Osteoblast (primary cell): Measurements from ENCODE around the gene SPRTN. TPM values are rescaled to one million over a fixed set of nuclear protein-coding genes. Genes with fewer than 3 reads are reported as not detected.
A peak's percentile ranks its signal among the peaks of the same experiment; 100 is the strongest.

ENCODE experiments used
- DNase-seq: peaks from one replicate; pipeline ENCODE4 v3.0.0; 2011; ENCODE audit warnings: low spot score, mixed read lengths; ENCODE audit not compliant: insufficient read length; ENCODE audit errors: missing footprints
- H2AFZ ChIP-seq: 2 replicates; pipeline ENCODE4 v1.6.0; 2011; ENCODE audit warnings: mild to moderate bottlenecking, low read length
- H3K27ac ChIP-seq: 2 replicates; pipeline ENCODE4 v1.5.1; 2011; ENCODE audit warnings: mild to moderate bottlenecking, low read depth, low read length, moderate library complexity
- H3K27me3 ChIP-seq: 2 replicates; pipeline ENCODE4 v1.6.0; 2012; ENCODE audit warnings: mild to moderate bottlenecking, control low read depth, inconsistent platforms, low read length, moderate library complexity; ENCODE audit not compliant: insufficient read depth
- H3K36me3 ChIP-seq: 2 replicates; pipeline ENCODE4 v1.5.1; 2011; ENCODE audit warnings: mild to moderate bottlenecking, low read length, control low read depth, moderate library complexity; ENCODE audit not compliant: insufficient read depth
- H3K4me1 ChIP-seq: 2 replicates; pipeline ENCODE4 v1.5.1; 2011; ENCODE audit warnings: mild to moderate bottlenecking, low read length, control low read depth, moderate library complexity; ENCODE audit not compliant: insufficient read depth
- H3K4me2 ChIP-seq: 2 replicates; pipeline ENCODE4 v1.6.0; 2011; ENCODE audit warnings: mild to moderate bottlenecking, low read length; ENCODE audit not compliant: insufficient read depth
- H3K4me3 ChIP-seq: fragments of 200-600 bp; sonication (generic); 3 replicates; pipeline ENCODE4 v1.5.1; 2012; ENCODE audit warnings: mild to moderate bottlenecking, low read length, inconsistent platforms; ENCODE audit not compliant: insufficient read depth
- H3K79me2 ChIP-seq: 2 replicates; pipeline ENCODE4 v1.6.0; 2012; ENCODE audit warnings: mild to moderate bottlenecking, low read length, control low read depth, inconsistent platforms; ENCODE audit not compliant: insufficient read depth
- H3K9me3 ChIP-seq: 2 replicates; pipeline ENCODE4 v1.5.1; 2011; ENCODE audit warnings: low read depth, low read length, control low read depth
- H4K20me1 ChIP-seq: 2 replicates; pipeline ENCODE4 v1.6.0; 2012; ENCODE audit warnings: mild to moderate bottlenecking, low read length, control low read depth; ENCODE audit not compliant: insufficient read depth
- total RNA-seq: library from RNA; depleted of rRNA; stranded (reverse); fragments of >200 nt; gene quantifications from 2 replicates; pipeline ENCODE4 v1.2.3, GENCODE V29; 2012
- TF ChIP-seq, protein P1 (sequence below): IDR thresholded peaks from 2 replicates; pipeline ENCODE4 v1.5.1; 2011; ENCODE audit warnings: mild to moderate bottlenecking, low read depth, low read length, moderate library complexity; ENCODE audit errors: extremely low read depth

Gene SPRTN
- total RNA-seq, 1 donor, result 17.0 TPM

DNA sequence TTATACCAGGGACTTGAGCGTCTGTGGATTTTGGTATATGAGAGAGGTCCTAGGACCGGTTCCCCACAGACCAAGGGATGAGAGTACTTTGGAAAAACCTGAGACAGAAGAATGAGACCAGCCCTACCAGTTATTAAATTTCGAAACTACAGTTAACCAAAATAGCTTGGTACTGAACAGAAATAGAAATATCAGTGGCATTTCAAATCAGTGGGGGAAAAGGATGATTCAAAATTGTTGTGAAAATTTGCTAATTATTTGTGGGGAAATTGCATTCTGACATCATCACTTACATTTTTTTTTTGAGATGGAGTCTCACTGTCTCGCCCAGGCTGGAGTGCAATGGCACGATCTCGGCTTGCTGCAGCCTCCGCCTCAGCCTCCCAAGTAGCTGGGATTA, 8.6 kb upstream of the SPRTN start:
- Histone ChIP-seq H2AFZ (no peak overlapping the region), H3K9me3 (no peaks in the 10 kb centered on the region), H3K4me1 (peaks cover 8% of the 10 kb centered on the region), H3K27me3 (no peaks in the 10 kb centered on the region), H3K4me3 (no peak overlapping the region), H4K20me1 (peaks cover 21% of the 10 kb centered on the region), H3K27ac (no peak overlapping the region), H3K36me3 (no peaks in the 10 kb centered on the region), H3K79me2 (peaks cover 19% of the 10 kb centered on the region), H3K4me2 (no peak overlapping the region)
- TF ChIP-seq, protein P1, sequence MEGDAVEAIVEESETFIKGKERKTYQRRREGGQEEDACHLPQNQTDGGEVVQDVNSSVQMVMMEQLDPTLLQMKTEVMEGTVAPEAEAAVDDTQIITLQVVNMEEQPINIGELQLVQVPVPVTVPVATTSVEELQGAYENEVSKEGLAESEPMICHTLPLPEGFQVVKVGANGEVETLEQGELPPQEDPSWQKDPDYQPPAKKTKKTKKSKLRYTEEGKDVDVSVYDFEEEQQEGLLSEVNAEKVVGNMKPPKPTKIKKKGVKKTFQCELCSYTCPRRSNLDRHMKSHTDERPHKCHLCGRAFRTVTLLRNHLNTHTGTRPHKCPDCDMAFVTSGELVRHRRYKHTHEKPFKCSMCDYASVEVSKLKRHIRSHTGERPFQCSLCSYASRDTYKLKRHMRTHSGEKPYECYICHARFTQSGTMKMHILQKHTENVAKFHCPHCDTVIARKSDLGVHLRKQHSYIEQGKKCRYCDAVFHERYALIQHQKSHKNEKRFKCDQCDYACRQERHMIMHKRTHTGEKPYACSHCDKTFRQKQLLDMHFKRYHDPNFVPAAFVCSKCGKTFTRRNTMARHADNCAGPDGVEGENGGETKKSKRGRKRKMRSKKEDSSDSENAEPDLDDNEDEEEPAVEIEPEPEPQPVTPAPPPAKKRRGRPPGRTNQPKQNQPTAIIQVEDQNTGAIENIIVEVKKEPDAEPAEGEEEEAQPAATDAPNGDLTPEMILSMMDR, result no peak
- no peak for DNase-seq

DNA sequence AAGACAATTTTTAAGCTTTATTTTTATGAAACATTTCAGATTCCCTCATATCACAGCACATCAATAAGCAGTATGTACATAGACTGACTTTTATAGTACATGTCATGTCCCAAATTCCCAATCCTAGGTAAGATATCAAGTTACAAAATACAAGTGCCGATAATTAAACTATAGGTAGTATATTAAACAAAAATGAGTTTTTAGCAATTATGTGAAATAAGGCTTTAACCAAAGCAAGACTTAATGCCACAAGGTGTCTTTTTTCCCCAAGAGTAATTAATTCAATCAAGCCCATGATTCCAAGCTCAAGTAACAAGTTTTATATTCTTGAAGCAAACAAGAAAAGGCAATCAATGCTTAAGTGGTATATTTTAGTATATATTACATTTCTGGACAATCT, 5.3 kb upstream of the SPRTN start:
- TF ChIP-seq, protein P1, result no peak
- peaks cover 46% of the 10 kb centered on the region for H4K20me1 ChIP-seq
- peaks cover 32% of the 10 kb centered on the region for H3K4me1 ChIP-seq
- H3K27me3 ChIP-seq, result no peaks in the 10 kb centered on the region
- peaks cover 51% of the 10 kb centered on the region for H3K79me2 ChIP-seq
- H3K9me3 ChIP-seq, result no peaks in the 10 kb centered on the region
- peak overlapping the region; percentile 98 for H3K4me2 ChIP-seq
- H3K27ac ChIP-seq, result no peak overlapping the region
- H2AFZ ChIP-seq, result no peak overlapping the region
- H3K36me3 ChIP-seq, result no peaks in the 10 kb centered on the region
- H3K4me3 ChIP-seq, result no peak overlapping the region
- no peak for DNase-seq

DNA sequence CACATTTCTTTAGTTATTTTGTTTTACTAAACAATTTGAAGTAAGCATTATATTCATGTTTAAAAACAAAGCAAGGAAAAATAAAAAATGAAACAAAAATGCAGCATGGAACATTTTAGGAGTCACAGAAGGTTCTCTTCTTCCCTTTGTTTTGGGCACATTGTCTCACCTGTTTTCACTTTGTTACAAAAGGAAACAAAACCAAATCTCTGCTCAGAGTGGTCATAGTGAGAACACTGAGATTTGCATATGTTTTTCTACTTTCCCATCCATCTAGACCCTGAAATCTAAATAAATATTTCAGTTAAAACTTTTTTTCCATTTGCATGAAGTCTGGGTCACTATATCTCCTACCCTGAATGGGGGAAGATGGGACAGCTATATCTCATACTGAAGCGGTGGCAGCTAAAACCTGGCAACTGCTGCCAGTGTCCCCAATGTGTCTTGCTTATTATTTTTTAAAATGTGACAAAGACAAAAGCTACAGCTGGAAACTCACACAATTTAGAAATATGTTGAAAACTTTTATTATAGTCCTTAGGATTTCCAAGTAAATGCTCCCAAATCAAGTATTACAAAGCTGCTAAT, 3.9 kb upstream of the SPRTN start:
- Histone ChIP-seq H4K20me1 (peaks cover 50% of the 10 kb centered on the region), H3K79me2 (peaks cover 61% of the 10 kb centered on the region), H3K36me3 (no peaks in the 10 kb centered on the region), H3K9me3 (no peaks in the 10 kb centered on the region), H3K4me2 (peak overlapping the region; percentile 98), H3K4me1 (peaks cover 35% of the 10 kb centered on the region), H3K27ac (no peak overlapping the region), H2AFZ (no peak overlapping the region), H3K4me3 (peak overlapping the region; percentile 49), H3K27me3 (no peaks in the 10 kb centered on the region)
- DNase-seq, result peak; percentile 69
- TF ChIP-seq, protein P1, result no peak

- Histone ChIP-seq H3K27ac (no peak overlapping the region), H4K20me1 (peaks cover 53% of the 10 kb centered on the region), H3K4me1 (peaks cover 40% of the 10 kb centered on the region), H3K4me2 (peak overlapping the region; percentile 98), H3K9me3 (no peaks in the 10 kb centered on the region), H3K36me3 (no peaks in the 10 kb centered on the region), H3K79me2 (peaks cover 69% of the 10 kb centered on the region), H3K27me3 (no peaks in the 10 kb centered on the region), H3K4me3 (peak overlapping the region; percentile 49), H2AFZ (no peak overlapping the region)
- no peak for DNase-seq
- TF ChIP-seq, protein P1, result no peak
Measured at GRCh38 chr1:231334952-231335351, 3.1 kb upstream of the SPRTN start.
